K562 (cell line): ENCODE measurements around the gene MYADML2.

Experiments used
- CTCF ChIP-seq, 3 experiments: IDR thresholded peaks in 2 of 3; conservative IDR thresholded peaks in 1 of 3; 2 replicates each; pipeline ENCODE4 v1.5.1; 2011 to 2012; ENCODE audit warnings: low read length in 3 of 3, mild to moderate bottlenecking in 3 of 3, control low read depth in 2 of 3, improper control_type of control experiment in 1 of 3, inconsistent platforms in 1 of 3, low read depth in 1 of 3, mixed read lengths in 1 of 3, moderate library complexity in 1 of 3; ENCODE audit not compliant: insufficient read depth in 2 of 3
- FOS ChIP-seq: IDR thresholded peaks from 3 replicates; pipeline ENCODE4 v1.6.1; 2011; ENCODE audit not compliant: insufficient read length; ENCODE audit errors: extremely low read depth
- KDM1A ChIP-seq, 2 experiments: fragments of 450-650 bp; IDR thresholded peaks; 2 replicates each; pipeline ENCODE4 v1.6.1; 2016; ENCODE audit warnings: mild to moderate bottlenecking in 2 of 2
- KLF16 ChIP-seq: IDR thresholded peaks from 2 replicates; pipeline ENCODE4 v1.6.1; 2016; ENCODE audit warnings: antibody characterized with exemption
- NCOA6 ChIP-seq: fragments of 450-650 bp; IDR thresholded peaks from 2 replicates; pipeline ENCODE4 v1.6.1; 2017; ENCODE audit warnings: mild to moderate bottlenecking
- NRF1 ChIP-seq, 2 experiments: fragments of 450-650 bp; IDR thresholded peaks in 1 of 2; conservative IDR thresholded peaks in 1 of 2; 2 replicates each; pipeline ENCODE4 v1.6.1; 2014; ENCODE audit warnings: mild to moderate bottlenecking in 2 of 2
- POLR2A ChIP-seq: fragments of 450-650 bp; conservative IDR thresholded peaks from 2 replicates; pipeline ENCODE4 v1.6.1; 2016
- RFX5 ChIP-seq: IDR thresholded peaks from 2 replicates; pipeline ENCODE4 v1.6.1; 2011; ENCODE audit warnings: low read depth, mild to moderate bottlenecking, improper control_type of control experiment, low read length
- SMAD3 ChIP-seq: fragments of 450-650 bp; formaldehyde crosslinking; conservative IDR thresholded peaks from 2 replicates; pipeline ENCODE4 v1.4.0; 2020; ENCODE audit warnings: mild to moderate bottlenecking
- TAF7 ChIP-seq: fragments of 450-650 bp; IDR thresholded peaks from 2 replicates; pipeline ENCODE4 v1.6.1; 2016; ENCODE audit warnings: missing genetic modification characterization, missing compliant biosample characterization
- TCF7 ChIP-seq: sonication (generic); IDR thresholded peaks from 2 replicates; pipeline ENCODE4 v1.6.1; 2016; ENCODE audit warnings: antibody characterized with exemption, borderline replicate concordance
- ZNF384 ChIP-seq: IDR thresholded peaks from 2 replicates; pipeline ENCODE4 v1.6.1; 2012; ENCODE audit warnings: low read depth, low read length, improper control_type of control experiment

- TF ChIP-seq NCOA6 (no peak), SMAD3 (CRISPR knock-in tag) (no peak), NRF1 (conservative IDR thresholded peaks at IDR 0.05 in 1 of 2, IDR thresholded peaks at IDR 0.05 in 1 of 2) (no peak), KDM1A (IDR thresholded peaks at IDR 0.05) (no peak), TAF7 (tag) (no peak), CTCF (IDR thresholded peaks at IDR 0.05 in 2 of 3, conservative IDR thresholded peaks at IDR 0.05 in 1 of 3; ENCODE audit: insufficient read depth in 2 of 3, low read depth in 1 of 3, low read length in 3 of 3) (no peak), FOS (no peak), POLR2A (no peak), RFX5 (no peak), TCF7 (no peak), KLF16 (no peak), ZNF384 (no peak)
These were observed 36.2 kb downstream of the MYADML2 start for GRCh38 chr17:81910840-81911276.
